ENCODE data around the gene FUZ. TPM values are rescaled to one million over a fixed set of nuclear protein-coding genes. Genes with fewer than 3 reads are reported as not detected.
A peak's percentile ranks its signal among the peaks of the same experiment; 100 is the strongest.

Gene FUZ
- total and polyA plus RNA-seq, 2 of the 8 experiments (the other 6 are each of a cell fraction or from before 2014, with no cell fraction given), result 28.4 to 33.9 TPM

DNA sequence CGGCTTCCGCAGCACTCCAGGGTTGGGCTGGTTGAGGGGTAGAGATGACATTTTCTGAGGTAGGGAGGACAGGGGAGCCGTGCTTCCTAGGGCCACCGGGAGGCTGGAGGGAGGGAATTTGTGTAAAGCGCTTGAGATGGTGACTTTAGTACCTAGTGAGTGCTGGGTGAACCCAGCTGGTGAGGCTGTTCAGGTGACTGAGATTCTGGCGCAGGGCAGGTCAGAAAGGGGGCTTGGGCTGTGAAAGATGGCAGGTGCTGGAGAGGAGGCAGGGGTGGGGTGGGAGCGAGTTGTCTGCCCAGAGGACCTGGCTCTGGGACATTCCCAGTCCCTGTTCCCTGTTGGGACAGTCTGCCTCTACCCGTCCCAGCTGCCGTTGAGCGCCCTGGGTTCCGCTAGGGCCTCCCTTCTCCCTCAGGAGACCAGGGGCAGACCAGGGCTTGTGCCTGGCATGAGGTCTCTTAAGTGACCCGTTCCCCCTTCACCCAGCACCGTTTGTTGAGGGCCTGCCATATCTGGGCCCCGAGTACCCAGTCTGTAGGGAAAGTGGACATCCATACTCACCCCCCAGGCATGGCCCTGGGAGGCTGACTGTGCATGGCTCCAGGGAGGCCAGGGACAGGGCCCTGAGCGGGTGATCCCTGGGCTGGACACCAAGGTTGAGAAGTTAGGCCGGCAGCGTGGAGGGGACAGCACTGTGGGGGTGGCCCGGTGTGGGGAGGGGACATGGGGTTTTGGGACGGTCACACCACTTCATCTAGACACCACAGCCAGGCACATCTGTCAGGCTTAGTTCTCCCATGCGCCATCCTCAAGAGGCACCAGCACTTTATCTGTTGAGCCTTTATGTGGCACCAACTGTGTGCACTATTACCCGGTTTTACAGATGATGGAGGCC is 42.8 kb upstream of the FUZ start:
- no peak overlapping the region; the same call in 1 of the 2 replicates for H4K8ac ChIP-seq (ENCODE audit: extremely low read depth, insufficient read depth, low read length)
- H3K23ac ChIP-seq (ENCODE audit: insufficient read length), result no peak overlapping the region
- 85% methylated on average over 19 of the region's 21 CpGs; no CpG with 5 or more reads in 1 of the 2 experiments for WGBS, 2 experiments (ENCODE audit: extremely low coverage in 1 of 2, insufficient coverage in 1 of 2, insufficient read length in 1 of 2, insufficient replicate concordance in 2 of 2, low coverage in 1 of 2, low lambda C conversion rate in 2 of 2, missing lambda C conversion rate in 1 of 2)
- no peak overlapping the region for H3K9ac ChIP-seq (replicated peaks in 1 of 4; ENCODE audit: extremely low read depth in 1 of 4, low read depth in 3 of 4, low read length in 3 of 4)
- TF ChIP-seq POLR2AphosphoS5 (IDR thresholded peaks at IDR 0.05; ENCODE audit: low read depth, low read length) (peak; percentile 81; the same call in 1 of the 2 replicates), POLR2A (IDR thresholded peaks at IDR 0.05; ENCODE audit: control extremely low read depth in 1 of 2, low read depth in 2 of 2, low read length in 2 of 2) (peak; percentile 70 to 73), CBX8 (IDR thresholded peaks at IDR 0.05; ENCODE audit: borderline replicate concordance, low read depth, low read length) (no peak), BRCA1 (IDR thresholded peaks at IDR 0.05; ENCODE audit: low read depth, low read length) (no peak), CREB1 (IDR thresholded peaks at IDR 0.05) (no peak)
- H3K14ac ChIP-seq (ENCODE audit: insufficient read length), result no peak overlapping the region
- no peak overlapping the region for H3K4me3 ChIP-seq (ENCODE audit: extremely low read depth in 1 of 4, insufficient read depth in 2 of 4, low read depth in 3 of 4, low read length in 4 of 4)
- H3K79me1 ChIP-seq (ENCODE audit: low read depth, low read length), result peaks cover 20% of the 10 kb centered on the region
- no peak overlapping the region for H2BK12ac ChIP-seq (ENCODE audit: low read depth, low read length)
- H3K36me3 ChIP-seq (ENCODE audit: control insufficient read depth in 2 of 4, insufficient read depth in 4 of 4, low read length in 3 of 4), result peaks cover 21 to 67% (median 41%) of the 10 kb centered on the region in 4 experiments
- peaks cover 48 to 62% of the 10 kb centered on the region in 2 experiments for H4K20me1 ChIP-seq (replicated peaks in 1 of 2; ENCODE audit: control insufficient read depth in 1 of 2, insufficient read depth in 2 of 2, low read length in 2 of 2)
- no peak overlapping the region for H2BK20ac ChIP-seq (ENCODE audit: low read length)
- no peak overlapping the region for H3K56ac ChIP-seq (replicated peaks; ENCODE audit: insufficient read length, low read depth, low read length)
- POLR2A ChIA-PET (ENCODE audit: partially characterized antibody), result interaction anchor here (0.7 to 12.4 kb wide), 8 partner anchors 10 to 213 kb away, joined by 3 to 247 read pairs (median 4); partner anchors contain the start of genes AKT1S1, PNKP and TBC1D17
- H2BK5ac ChIP-seq (ENCODE audit: low read depth, low read length), result no peak overlapping the region
- H3K79me2 ChIP-seq (ENCODE audit: control insufficient read depth in 1 of 2, insufficient read depth in 2 of 2, low read length in 2 of 2), result peaks cover 15 to 28% of the 10 kb centered on the region in 2 experiments
- no peak overlapping the region for H3K4ac ChIP-seq (replicated peaks; ENCODE audit: insufficient read length, low read depth, low read length)
- H4K91ac ChIP-seq (replicated peaks; ENCODE audit: insufficient read length, low read length), result no peak overlapping the region
- no peak overlapping the region for H4K5ac ChIP-seq (ENCODE audit: insufficient read length, low read depth, low read length)
- no peak overlapping the region for H2BK15ac ChIP-seq (ENCODE audit: low read length)
- DNase-seq (ENCODE audit: low read depth in 1 of 2, low spot score in 2 of 2) (no peak), FAIRE-seq (no peak)
- H3K4me2 ChIP-seq (ENCODE audit: insufficient read depth in 1 of 2, low read depth in 2 of 2, low read length in 2 of 2), result no peak overlapping the region
- H3K27ac ChIP-seq (ENCODE audit: low read depth, low read length), result no peak overlapping the region
- CTCF ChIA-PET (ENCODE audit: partially characterized antibody), result interaction anchor here (3.0 kb wide), 1 partner anchor 8 kb away, joined by 13 read pairs; no protein-coding TSS in a partner anchor
- H2BK120ac ChIP-seq (replicated peaks; ENCODE audit: low read depth, low read length), result no peak overlapping the region
- H3K4me1 ChIP-seq (replicated peaks in 1 of 4; ENCODE audit: control insufficient read depth in 3 of 4, insufficient read depth in 4 of 4, low read length in 3 of 4), result peaks cover 0 to 9% (median 8%) of the 10 kb centered on the region in 4 experiments; a peak in 6 of 7 replicates
- no peak overlapping the region for H3K18ac ChIP-seq (ENCODE audit: extremely low read depth, low read length)
- H3K9me3 ChIP-seq (ENCODE audit: insufficient read depth in 2 of 2, low read depth in 1 of 2, low read length in 1 of 2), result no peaks in the 10 kb centered on the region
- H2AFZ ChIP-seq (ENCODE audit: low read length), result no peak overlapping the region
- no peak overlapping the region for H2AK5ac ChIP-seq (ENCODE audit: low read depth, low read length)
- no peaks in the 10 kb centered on the region; a peak in 1 of 7 replicates for H3K27me3 ChIP-seq (replicated peaks in 1 of 4; ENCODE audit: control insufficient read depth in 3 of 4, extremely low read depth in 1 of 4, insufficient read depth in 3 of 4, low read length in 3 of 4)
- H3K23me2 ChIP-seq (ENCODE audit: low read depth, low read length), result peaks cover 6% of the 10 kb centered on the region; the same call in 1 of the 2 replicates

All from H1 (cell line).